K562 (cell line): ENCODE measurements around the gene SLIT1.

Experiments used
- BRCA1 ChIP-seq, 2 experiments: fragments of 450-650 bp in 1 of 2; sonication (generic) in 1 of 2; formaldehyde crosslinking in 1 of 2; IDR thresholded peaks; 2 replicates each; pipeline versions ENCODE4 v1.5.0 to v1.6.1; 2017 to 2020; ENCODE audit warnings: mild to moderate bottlenecking in 1 of 2, missing genetic modification reagents in 1 of 2
- CREBBP ChIP-seq: IDR thresholded peaks from one replicate; pipeline ENCODE4 v1.6.1; 2012; ENCODE audit warnings: low read depth, mild to moderate bottlenecking, control low read depth, inconsistent platforms, low read length
- CTCF ChIP-seq, 3 experiments: IDR thresholded peaks in 2 of 3; conservative IDR thresholded peaks in 1 of 3; 2 replicates each; pipeline ENCODE4 v1.5.1; 2011 to 2012; ENCODE audit warnings: low read length in 3 of 3, mild to moderate bottlenecking in 3 of 3, control low read depth in 2 of 3, improper control_type of control experiment in 1 of 3, inconsistent platforms in 1 of 3, low read depth in 1 of 3, mixed read lengths in 1 of 3, moderate library complexity in 1 of 3; ENCODE audit not compliant: insufficient read depth in 2 of 3
- EGR1 ChIP-seq: fragments of 450-650 bp; conservative IDR thresholded peaks from 2 replicates; pipeline ENCODE4 v1.6.1; 2017; ENCODE audit warnings: mild to moderate bottlenecking
- EZH2 ChIP-seq: IDR thresholded peaks from 2 replicates; pipeline ENCODE4 v1.6.1; 2012; ENCODE audit warnings: low read depth, mild to moderate bottlenecking, inconsistent platforms, low read length, borderline replicate concordance
- PTTG1 ChIP-seq: fragments of 450-650 bp; IDR thresholded peaks from 2 replicates; pipeline ENCODE4 v1.6.1; 2016; ENCODE audit warnings: low read depth, mild to moderate bottlenecking, missing genetic modification characterization, missing compliant biosample characterization
- RBFOX2 ChIP-seq: fragments of 200-400 bp; formaldehyde crosslinking; IDR thresholded peaks from 2 replicates; pipeline ENCODE4 v1.6.1; 2017; ENCODE audit warnings: low read depth, mild to moderate bottlenecking, low read length, moderate library complexity
- SREBF2 ChIP-seq: sonication (generic); formaldehyde crosslinking; IDR thresholded peaks from 2 replicates; pipeline ENCODE4 v1.4.0; 2020; ENCODE audit warnings: mild to moderate bottlenecking, missing genetic modification reagents
- SRF ChIP-seq, 2 experiments: fragments of 250-450, 450-650 bp in 1 of 2; sonication (Bioruptor Pico) in 1 of 2; sonication (generic) in 1 of 2; formaldehyde crosslinking; IDR thresholded peaks; 2 replicates each; pipeline versions ENCODE4 v1.5.0 to v1.5.1; 2020 to 2022; ENCODE audit warnings: mild to moderate bottlenecking in 1 of 2, missing genetic modification reagents in 1 of 2
- YY1 ChIP-seq, 3 experiments: IDR thresholded peaks; 2 replicates each; pipeline ENCODE4 v1.6.1; 2011; ENCODE audit warnings: low read length in 2 of 3, mild to moderate bottlenecking in 2 of 3, moderate library complexity in 2 of 3, borderline replicate concordance in 1 of 3, control low read depth in 1 of 3, low read depth in 1 of 3; ENCODE audit not compliant: insufficient read depth in 3 of 3, insufficient replicate concordance in 2 of 3, control insufficient read depth in 1 of 3, insufficient read length in 1 of 3; ENCODE audit errors: extremely low read depth in 1 of 3
- ZNF766 ChIP-seq: fragments of 200-800 bp; sonication (Bioruptor generic); conservative IDR thresholded peaks from 2 replicates; pipeline ENCODE4 v1.6.1; 2016; ENCODE audit warnings: missing genetic modification characterization, missing compliant biosample characterization
- TF ChIP-seq, protein P1 (sequence below): fragments of 450-650 bp; IDR thresholded peaks from 2 replicates; pipeline ENCODE4 v1.6.1; 2016; ENCODE audit warnings: missing biosample characterization, missing genetic modification characterization
- TF ChIP-seq, protein P2 (sequence below): sonication (generic); formaldehyde crosslinking; IDR thresholded peaks from 2 replicates; pipeline ENCODE4 v1.8.0; 2022; ENCODE audit warnings: mild to moderate bottlenecking, missing genetic modification reagents, borderline replicate concordance

DNA sequence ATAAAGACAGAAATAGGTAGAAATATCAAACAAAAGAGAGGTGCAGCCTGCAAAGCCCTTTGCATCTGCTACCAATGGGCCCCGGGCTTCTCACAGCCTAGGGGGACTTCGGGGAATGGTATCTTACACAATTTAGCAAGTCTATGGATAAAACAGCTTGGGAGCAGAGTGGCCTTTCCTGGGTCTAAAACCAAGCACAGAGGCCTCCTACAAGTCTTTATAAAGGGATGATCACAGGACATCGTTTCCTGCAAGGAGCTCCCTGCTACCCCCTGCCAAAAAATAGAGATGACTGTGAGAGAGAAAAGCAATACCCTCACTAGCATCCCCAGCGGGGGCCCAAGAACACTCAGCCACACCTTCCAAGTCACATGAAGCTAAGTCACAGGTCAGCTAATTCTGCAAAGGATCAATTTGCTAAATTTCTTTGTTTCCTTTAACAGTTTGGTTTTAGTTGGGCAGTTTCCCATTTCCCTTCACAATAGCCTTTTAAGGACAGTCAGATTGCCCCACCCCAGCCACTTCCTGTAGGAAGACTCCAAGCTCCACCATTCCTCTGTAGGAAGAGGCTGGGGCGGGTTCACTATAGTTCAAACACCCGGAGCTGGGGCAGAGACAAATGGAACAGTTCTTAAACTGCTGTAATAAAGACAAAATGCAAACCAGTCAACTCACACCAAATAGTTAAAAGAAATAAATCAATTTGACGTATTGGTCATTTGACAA lies 105.5 kb downstream of the SLIT1 start:
- no peak for TF ChIP-seq CTCF (IDR thresholded peaks at IDR 0.05 in 2 of 3, conservative IDR thresholded peaks at IDR 0.05 in 1 of 3; ENCODE audit: insufficient read depth in 2 of 3, low read depth in 1 of 3, low read length in 3 of 3)
- TF ChIP-seq BRCA1 (IDR thresholded peaks at IDR 0.05), result no peak
- no peak for TF ChIP-seq BRCA1 (CRISPR knock-in tag; IDR thresholded peaks at IDR 0.05)
- no peak for TF ChIP-seq SRF (CRISPR knock-in tag; IDR thresholded peaks at IDR 0.05)
- TF ChIP-seq RBFOX2, result no peak
- TF ChIP-seq, protein P1, sequence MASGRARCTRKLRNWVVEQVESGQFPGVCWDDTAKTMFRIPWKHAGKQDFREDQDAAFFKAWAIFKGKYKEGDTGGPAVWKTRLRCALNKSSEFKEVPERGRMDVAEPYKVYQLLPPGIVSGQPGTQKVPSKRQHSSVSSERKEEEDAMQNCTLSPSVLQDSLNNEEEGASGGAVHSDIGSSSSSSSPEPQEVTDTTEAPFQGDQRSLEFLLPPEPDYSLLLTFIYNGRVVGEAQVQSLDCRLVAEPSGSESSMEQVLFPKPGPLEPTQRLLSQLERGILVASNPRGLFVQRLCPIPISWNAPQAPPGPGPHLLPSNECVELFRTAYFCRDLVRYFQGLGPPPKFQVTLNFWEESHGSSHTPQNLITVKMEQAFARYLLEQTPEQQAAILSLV (tag), result no peak
- TF ChIP-seq SREBF2, result no peak
- TF ChIP-seq ZNF766 (CRISPR knock-in tag), result no peak
- no peak for TF ChIP-seq PTTG1
- TF ChIP-seq, protein P2, sequence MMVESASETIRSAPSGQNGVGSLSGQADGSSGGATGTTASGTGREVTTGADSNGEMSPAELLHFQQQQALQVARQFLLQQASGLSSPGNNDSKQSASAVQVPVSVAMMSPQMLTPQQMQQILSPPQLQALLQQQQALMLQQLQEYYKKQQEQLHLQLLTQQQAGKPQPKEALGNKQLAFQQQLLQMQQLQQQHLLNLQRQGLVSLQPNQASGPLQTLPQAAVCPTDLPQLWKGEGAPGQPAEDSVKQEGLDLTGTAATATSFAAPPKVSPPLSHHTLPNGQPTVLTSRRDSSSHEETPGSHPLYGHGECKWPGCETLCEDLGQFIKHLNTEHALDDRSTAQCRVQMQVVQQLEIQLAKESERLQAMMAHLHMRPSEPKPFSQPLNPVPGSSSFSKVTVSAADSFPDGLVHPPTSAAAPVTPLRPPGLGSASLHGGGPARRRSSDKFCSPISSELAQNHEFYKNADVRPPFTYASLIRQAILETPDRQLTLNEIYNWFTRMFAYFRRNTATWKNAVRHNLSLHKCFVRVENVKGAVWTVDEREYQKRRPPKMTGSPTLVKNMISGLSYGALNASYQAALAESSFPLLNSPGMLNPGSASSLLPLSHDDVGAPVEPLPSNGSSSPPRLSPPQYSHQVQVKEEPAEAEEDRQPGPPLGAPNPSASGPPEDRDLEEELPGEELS, result no peak
- TF ChIP-seq EZH2, result no peak
- TF ChIP-seq CREBBP, result no peak
- TF ChIP-seq EGR1, result no peak
- no peak for TF ChIP-seq YY1 (IDR thresholded peaks at IDR 0.05; ENCODE audit: borderline replicate concordance in 1 of 3, control insufficient read depth in 1 of 3, extremely low read depth in 1 of 3, insufficient read depth in 3 of 3, insufficient read length in 1 of 3, insufficient replicate concordance in 2 of 3, low read depth in 1 of 3, low read length in 2 of 3)
